C4-2B (cell line): Measurements from ENCODE around the gene ARRB1.

ENCODE experiments used
- CTCF ChIP-seq: fragments of 450-650 bp; conservative IDR thresholded peaks from 2 replicates; pipeline ENCODE4 v1.5.1; 2017; ENCODE audit warnings: mild to moderate bottlenecking
- ZFX ChIP-seq: fragments of 450-650 bp; IDR thresholded peaks from 2 replicates; pipeline ENCODE4 v1.6.1; 2017

GRCh38 chr11:75246006-75246670 is 105.3 kb downstream of the ARRB1 start:
- no peak for TF ChIP-seq CTCF
- no peak for TF ChIP-seq ZFX
